Stimulated activated CD8-positive, alpha-beta memory T cell treated with anti-CD3 and anti-CD28 coated beads, Interleukin-12 subunit alpha, Interleukin-12 subunit beta, amount 100 ng/mL, for 24 hours (primary cell): ENCODE measurements around the gene PTPRD.
"Not testable (repeated sequence)": the region's sequence is repeated elsewhere in the genome, so short reads cannot be mapped to it uniquely, and the experiment has no call there.

ENCODE experiments used
- DNase-seq: peaks from one replicate; pipeline ENCODE4 v3.0.0-alpha.2; 2020; ENCODE audit errors: extremely low read depth

The PTPRD gene

GRCh38 chr9:8725635-8726034 is 1887.2 kb downstream of the PTPRD start:
- no peak for DNase-seq

- no peak for DNase-seq
Observed at GRCh38 chr9:8724284-8725018, 1888.4 kb downstream of the PTPRD start.

- no peak for DNase-seq
Observed at GRCh38 chr9:8723195-8723594, 1889.6 kb downstream of the PTPRD start.

DNA sequence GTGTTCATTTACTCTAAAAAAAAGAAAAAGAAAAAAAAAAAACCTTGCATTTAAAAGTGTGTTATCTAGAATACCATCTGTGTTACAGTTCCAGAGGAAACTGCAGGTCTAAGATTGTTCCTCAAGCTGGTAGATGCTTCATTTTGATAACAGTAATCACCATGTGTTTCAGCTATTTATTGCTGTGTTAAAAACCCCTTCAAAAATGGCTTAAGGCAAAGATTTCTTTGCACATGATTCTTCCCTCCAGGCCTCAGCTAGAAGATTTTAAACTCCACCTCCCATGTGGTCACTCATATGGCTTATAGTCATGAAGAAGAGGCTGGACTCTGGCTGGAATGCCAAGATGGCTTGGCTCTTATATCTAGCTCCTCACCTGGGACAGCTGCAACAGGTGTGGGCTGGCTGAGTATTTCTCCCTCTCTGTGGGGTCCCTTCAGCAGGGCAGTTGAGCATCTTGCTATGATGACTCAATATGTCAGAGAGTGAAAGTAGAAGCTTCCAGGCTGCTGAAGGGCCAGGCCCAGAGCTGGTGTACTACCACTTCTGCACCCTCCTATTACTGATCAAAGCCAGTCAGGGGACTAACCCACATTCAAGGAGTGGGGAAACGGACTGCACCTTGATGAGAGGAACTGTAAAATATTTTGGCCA is 1892.8 kb downstream of the PTPRD start:
- DNase-seq: no peak

DNA sequence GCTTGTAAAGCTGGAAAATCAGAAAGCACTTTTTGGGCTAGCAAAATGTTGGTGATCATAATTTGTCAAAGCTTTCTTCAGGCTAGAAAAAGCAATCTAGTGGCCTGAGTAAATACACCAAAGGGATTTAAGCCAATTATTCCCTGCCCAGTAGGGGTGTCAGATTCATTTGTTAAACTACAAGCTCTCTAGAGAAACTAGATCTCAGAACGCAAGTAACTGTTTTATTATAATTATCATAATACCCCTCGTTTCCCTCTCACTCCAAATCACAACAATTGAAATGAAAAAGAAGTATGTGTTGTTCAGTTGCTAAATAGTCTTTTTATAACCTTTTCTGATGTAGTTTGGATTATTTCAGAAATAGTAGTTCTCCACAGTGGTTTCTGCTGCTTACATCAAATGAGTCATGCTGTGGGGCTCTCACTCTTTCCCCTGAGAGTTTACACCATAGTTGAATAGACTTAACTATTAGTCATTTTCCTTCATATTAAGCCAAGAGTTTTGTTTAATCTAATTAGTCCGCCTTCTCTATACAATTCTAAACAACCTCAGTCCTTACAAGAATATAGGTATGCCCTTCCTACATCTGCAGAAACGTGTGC is 1894.6 kb downstream of the PTPRD start:
- DNase-seq: no peak

DNA sequence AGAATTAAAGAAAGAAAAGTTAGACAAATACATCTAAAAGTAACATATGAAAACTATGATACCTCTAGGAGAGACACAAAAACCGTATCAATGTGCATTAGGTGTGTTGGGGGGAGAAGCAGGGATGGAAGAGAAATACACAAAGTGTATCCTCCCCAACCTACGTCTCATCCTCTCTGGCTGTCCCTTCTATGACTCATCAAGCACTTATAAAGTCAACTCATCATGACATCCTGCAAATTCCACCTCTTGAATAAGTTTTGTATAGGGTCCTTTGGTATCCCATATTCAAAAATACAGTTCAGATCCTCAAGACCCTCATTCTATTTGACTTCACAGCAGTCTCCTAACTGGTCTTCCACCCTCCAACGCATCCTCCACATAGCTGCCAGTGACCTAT is 1895.7 kb downstream of the PTPRD start:
- DNase-seq: no peak

DNA sequence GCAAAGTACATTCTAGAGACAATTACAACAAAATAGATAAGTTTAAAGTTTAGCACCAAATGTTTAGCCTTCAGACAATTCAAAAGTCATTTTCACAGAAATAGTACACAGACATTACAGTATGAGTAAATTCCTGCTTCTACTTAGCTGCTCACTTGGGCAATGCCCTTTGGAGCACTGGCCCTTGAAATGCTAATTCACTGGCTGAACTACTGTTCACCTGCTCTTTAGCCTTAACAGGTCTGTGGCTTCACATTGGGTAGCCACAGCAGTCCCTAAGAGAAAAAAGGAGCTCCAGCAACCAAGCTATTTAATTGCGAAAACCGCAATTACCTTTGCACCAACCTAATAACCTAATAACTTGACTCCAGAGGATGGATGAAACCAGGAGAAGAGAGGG is 1897.0 kb downstream of the PTPRD start:
- DNase-seq: no peak

- no peak for DNase-seq
Observed at GRCh38 chr9:8713811-8714165, 1899.0 kb downstream of the PTPRD start.

DNA sequence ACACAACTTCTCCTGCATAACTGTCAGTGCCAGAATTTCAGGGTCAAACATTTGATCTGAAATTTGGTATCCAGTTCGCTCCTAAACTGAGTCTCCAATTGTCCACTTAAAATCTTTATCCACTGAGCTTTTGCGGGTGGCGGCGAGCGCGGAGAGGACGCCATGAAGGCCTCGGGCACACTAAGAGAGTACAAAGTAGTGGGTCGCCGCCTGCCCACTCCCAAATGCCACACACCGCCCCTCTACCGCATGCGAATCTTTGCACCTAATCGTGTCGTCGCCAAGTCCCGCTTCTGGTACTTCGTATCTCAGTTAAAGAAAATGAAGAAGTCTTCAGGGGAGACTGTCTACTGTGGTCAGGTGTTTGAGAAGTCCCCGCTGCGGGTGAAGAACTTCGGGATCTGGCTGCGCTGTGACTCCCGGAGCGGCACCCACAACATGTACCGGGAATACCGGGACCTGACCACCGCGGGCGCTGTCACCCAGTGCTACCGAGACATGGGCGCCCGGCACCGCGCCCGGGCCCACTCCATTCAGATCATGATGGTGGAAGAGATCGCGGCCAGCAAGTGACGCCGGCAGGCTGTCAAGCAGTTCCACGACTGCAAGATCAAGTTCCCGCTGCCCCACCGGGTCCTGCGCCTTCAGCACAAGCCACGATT is 1899.5 kb downstream of the PTPRD start:
- DNase-seq: no peak

DNA sequence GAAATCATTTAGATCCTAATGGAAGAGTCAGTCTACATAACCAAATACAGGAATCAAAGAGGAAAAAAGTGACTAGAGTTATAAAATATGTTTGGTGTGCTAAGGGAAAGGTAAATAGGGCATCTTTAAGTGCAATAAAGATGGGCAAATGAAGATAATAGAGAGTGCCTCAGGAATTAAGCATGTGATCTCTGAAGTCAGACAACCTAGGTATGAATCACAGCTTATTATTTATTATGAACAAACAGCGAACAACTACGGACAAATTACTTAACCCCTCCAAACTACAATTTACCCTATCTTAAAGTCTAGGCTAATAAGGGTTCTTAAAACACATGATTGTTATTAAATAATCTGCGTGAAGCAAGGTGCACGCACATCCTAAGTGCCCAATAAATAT is 1903.1 kb downstream of the PTPRD start:
- no peak for DNase-seq

GRCh38 chr9:8708728-8709127 is 1904.1 kb downstream of the PTPRD start:
- DNase-seq: no peak

GRCh38 chr9:8706998-8707397 is 1905.8 kb downstream of the PTPRD start:
- DNase-seq: no peak

- no peak for DNase-seq
Observed at GRCh38 chr9:8706531-8706930, 1906.3 kb downstream of the PTPRD start.

DNA sequence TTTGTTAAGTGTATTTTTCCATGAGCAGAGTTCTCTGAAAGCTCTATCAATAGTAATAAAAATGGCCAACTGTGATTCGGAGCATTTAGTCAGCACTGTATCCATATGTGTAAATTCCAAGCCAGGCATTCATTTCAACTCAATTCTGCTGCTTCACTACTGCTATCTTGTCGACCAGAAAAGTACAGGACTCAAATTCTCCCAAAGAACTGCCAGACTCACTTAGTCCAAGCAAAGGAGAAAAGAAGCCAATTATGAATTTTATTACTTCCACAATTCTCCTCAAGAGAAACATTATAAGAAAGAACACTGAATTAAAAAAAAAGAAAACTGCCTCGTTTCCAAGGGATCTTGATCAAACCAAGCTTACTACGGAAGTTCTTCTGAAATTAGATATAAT is 1906.9 kb downstream of the PTPRD start:
- no peak for DNase-seq

DNA sequence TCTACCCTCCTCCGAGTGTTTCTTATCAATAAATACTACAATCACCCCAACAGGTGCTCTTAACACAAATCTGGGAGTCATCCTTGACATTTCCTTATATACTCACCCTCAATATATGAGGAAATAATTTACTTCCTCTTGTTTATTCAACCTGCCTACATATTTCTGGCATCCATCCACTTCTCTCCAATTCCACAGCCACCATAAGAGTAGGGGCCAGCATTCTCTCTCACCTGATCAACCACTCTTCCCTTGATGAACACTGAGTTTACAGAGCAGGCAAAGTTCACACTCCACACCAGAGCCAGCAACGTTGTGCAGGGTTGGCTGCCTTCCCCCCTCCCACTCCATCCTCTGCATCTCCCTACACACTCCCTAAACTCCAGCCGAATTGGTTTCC is 1908.9 kb downstream of the PTPRD start:
- DNase-seq: no peak

- no peak for DNase-seq
Observed at GRCh38 chr9:8701904-8702303, 1910.9 kb downstream of the PTPRD start.

DNA sequence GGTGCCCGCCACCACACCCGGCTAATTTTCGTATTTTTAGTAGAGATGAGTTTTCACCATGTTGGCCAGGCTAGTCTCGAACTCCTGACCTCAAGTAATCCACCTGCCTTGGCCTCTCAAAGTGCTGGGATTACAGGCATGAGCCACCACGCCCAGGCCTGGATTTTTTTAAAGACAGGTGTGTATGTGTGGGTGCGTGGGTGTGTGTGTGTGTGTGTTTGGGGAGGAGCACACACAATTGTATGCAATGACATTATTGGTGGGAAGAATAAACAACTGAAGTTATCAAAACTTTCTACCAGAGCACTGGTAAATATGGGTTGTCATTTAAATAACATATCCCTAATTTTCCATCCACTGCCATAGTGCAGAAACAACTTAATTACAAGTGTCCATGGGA is 1915.2 kb downstream of the PTPRD start:
- DNase-seq: not testable (repeated sequence)

DNA sequence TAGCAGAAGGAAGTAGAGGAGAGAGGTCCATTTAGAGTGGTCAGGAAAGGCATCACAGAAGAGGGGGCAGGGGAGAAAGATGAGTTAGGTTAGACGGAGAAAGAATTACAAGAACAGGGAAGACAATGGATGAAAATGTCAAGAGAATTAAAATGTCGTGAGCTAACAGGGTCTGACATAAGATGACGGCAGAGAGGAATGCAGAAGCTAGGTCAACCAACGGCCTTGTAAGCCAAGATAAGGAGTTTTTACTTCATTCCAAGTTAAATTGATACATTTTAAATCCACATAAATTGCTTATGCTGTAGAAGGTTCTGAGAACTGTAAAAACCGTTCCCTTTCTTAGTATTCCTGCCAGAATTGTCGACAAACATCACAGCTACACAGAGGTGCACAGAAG is 1916.3 kb downstream of the PTPRD start:
- no peak for DNase-seq

DNA sequence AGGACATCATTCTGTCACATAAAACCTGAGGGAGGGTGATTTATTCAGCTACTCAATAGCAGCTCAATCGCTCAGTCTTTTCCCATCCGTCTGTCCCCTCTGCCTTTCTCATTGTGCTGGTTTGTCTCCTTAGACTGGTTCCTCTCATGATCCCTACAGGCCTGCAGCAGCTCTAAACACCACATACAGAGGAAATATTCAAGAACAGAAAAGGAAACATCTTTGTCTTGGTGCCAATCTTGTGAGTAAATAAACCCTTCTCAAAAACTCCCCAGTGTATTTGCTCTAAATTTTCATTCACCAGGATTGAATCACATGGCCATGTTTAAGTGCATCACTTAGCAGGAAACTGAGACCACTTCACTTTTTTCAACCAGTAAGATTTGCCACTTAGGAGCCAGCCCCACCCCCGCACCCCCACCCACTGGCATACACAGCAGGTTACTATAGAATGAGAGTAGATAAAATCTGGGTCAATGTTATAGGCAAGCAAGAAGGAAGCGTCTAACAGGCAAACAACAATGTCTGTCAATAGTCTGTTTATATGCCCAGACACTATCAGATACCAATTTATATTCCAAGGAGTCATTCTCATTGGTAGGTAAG is 1917.7 kb downstream of the PTPRD start:
- no peak for DNase-seq

DNA sequence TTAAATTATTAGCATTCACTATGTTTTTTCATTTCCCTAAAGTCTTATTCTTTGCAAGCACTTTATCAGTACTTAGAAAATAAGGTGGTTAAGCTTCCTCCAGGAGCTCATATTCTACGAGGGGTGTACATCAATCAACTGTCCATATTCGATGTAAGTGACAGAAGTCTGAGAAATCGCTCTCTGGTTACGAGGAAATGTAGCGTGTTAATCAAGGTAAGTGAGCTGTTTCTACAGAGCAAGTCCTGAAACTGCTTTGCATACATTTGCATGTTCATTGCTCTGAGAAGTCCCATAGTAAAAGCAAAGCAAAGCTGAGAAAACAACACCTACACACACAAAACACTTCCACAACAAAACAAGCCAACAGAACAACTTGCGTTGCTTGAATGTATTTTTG is 1919.3 kb downstream of the PTPRD start:
- DNase-seq: no peak

DNA sequence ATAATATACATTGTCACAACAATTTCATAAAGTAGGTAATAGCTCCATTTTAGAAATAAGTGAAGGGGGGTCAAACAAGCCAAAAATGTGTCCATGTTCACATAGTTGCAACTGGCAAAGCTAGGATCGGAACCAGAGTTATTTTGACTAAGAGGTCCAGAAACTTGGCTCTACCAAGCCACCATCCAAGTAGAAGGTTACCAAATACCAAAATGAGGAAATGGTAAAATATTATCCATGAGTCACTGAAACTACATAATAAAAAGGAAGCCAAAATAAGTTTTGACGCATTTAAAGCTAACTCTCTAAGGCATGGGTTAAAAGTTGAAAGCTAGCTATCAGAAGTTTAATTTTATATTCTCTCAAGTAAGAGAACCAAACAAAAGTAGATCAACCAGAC is 1926.3 kb downstream of the PTPRD start:
- no peak for DNase-seq

DNA sequence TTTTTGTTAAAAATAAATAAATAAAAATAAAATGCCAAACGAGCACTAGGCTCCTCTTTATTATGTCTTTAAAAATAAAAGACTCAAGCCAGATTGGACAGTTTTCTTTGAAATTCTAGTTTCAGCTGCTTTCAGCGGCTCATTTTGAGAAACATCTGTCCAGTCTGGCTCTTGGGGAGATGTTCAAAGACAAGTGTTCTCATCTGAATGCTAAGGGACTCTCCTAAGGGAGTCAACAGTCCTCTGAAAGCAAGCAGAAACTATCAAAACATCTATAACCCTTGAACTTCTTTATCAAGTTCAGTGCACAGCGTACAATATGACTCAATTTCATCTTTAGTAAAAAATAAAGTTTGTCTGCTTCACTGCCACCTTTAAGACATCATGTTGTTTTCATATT is 1927.0 kb downstream of the PTPRD start:
- DNase-seq: no peak
